ENCODE measurements around the gene SERPINF2.
"Not testable (repeated sequence)": the region's sequence is repeated elsewhere in the genome, so short reads cannot be mapped to it uniquely, and the experiment has no call there.

SERPINF2 gene

DNA sequence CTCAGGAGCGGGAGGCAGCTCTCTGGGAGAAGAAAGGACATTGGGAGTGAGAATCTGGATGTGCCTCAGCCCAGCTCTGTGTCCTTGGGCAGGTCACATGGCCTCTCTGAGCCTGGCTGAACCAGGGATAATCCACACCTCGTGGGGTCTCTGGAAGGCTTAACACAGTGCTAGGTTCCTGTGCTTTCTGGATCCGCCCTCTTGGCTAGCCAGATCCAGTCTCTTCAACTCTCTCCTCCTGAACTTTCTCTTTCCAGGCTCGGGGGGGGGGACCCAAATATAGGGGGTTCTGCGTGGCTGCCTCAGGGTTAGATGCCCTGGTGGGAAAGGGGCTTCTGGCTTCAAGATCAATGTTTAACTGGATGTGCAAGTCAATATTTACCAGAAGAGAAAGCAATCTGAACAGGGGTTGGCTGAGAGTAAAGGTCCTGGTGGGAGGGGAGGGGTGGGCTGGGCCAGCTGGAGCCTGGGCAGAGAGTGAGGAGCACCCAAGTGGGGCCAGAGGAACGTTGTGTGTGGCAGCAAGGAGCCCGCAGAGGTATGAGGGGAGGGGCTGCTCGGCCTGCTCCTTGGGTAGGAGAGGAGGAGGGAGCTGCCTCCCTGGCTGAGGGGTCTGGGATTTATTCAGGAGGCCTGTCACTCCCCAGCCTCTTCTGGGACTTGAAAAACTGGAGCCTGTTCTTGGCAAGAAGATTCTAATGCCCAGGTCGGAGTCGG, at the start of gene SERPINF2:
TSS of gene SERPINF2 (plus strand) at position 501 of the 717 bp plus-strand sequence. CDS start 2,125 bp downstream, outside the sequence.
- DNase-seq (ENCODE audit: low spot score) = no peak

DNA sequence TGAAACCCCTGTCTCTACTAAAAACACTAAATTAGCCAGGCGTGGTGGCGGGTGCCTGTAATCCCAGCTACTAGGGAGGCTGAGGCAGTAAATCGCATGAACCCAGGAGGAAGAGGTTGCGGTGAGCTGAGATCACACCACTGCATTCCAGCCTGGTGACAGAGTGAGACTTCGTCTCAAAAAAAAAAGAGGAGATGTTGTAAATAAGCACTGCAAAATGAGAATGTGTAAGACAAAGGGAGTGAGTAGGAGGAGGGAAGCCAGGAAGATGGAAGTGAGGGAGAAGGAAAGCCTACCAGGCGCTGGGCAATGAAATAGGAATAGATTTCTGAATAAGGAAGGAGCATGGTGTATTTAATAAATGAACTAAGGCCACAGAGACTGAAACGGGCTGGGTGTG, 49.3 kb upstream of the SERPINF2 start:
- DNase-seq (ENCODE audit: low spot score) = no peak

DNA sequence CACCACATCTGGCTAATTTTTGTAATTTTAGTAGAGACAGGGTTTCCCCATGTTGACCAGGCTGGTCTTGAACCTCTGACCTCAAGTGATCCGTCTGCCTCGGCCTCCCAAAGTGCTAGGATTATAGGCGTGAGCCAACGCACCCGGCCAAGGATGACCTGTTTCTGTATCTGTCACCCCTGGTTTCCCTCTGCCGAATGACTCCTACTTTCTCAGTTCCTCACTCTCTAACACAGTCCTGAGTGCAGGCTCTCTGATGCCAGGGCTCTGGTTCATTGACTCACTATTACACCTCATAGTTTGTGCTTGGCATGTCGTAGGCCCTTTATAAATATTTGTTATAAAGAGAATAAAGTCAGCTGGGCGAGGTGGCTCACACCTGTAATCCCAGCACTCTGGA, 47.3 kb upstream of the SERPINF2 start:
- no peak for DNase-seq (ENCODE audit: low spot score)

DNA sequence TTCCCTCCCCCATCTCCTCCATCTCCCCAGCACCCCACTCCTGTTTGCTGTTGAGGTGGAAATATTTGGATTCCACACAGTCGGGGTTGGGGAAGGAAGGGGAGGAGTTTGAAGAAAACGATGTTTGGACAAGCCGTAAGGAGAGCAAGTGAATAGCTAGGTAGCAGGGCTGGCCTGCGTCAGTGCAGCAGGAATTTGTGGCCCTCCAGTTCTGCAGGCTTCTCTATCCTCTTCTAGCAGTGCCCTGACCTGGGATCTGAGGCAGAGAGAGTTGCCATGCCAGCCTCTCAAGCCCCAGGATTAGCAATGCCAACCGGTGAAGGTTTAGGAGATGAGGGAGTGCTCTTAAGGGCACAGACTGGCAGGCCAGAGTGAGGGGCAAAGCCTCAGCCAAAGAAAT, 45.0 kb upstream of the SERPINF2 start:
- no peak for DNase-seq (ENCODE audit: low spot score)

DNA sequence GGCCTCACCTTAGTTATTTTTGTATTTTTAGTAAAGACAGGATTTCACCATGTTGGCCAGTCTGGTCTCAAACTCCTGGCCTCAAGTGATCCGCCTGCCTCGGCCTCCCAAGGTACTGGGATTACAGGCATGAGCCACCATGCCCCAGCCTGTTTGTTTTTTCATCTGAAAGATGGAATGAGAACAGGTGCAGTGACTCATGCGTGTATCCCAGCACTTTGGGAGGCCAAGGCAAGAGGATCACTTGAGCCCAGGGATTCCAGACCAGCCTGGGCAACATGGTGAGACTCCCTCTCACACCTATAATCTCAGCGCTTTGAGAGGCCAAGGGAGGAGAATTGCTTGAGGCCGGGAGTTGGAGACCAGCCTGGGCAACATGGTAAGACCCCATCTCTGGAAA, 42.8 kb upstream of the SERPINF2 start:
- not testable (repeated sequence) for DNase-seq (ENCODE audit: low spot score)

DNA sequence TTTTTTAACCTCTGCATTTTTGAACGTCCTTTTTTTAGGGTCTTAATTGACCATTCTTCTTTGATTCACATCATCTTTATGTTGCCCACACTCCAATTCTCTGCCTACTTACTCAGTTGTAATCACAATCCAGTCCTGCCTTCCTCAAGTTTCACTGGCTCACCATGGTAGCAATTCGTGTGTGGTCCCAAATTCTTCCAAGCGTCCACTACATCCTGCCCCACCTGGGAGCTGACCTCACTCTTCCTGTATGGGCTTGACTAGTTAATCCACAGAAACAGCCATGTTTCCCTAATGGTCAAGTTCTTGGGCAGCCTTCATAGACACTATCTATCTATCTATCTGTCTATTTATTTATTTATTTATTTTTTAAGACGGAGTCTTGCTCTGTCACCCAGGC, 39.6 kb upstream of the SERPINF2 start:
- no peak for DNase-seq (ENCODE audit: low spot score)

DNA sequence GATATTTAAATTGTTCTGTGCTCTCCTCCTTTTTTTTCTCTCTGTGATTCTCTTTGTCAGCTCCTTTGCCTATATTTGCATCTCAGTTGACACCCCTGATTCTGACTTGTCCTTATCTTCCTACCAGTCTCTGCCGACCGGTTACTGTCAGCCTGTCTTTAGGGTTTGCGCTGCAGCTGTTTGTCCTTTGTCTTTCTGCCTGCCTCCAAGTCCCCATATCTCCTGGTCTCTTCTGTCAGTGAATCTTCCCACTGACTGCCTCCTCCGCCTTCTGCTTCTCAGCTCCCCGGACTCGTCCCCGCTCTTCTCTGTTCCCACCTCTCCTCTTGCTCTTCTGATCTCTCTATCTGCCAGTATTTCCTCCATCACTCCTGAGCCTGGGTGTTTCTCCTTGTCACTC, 37.7 kb upstream of the SERPINF2 start:
- no peak for DNase-seq (ENCODE audit: low spot score)

DNA sequence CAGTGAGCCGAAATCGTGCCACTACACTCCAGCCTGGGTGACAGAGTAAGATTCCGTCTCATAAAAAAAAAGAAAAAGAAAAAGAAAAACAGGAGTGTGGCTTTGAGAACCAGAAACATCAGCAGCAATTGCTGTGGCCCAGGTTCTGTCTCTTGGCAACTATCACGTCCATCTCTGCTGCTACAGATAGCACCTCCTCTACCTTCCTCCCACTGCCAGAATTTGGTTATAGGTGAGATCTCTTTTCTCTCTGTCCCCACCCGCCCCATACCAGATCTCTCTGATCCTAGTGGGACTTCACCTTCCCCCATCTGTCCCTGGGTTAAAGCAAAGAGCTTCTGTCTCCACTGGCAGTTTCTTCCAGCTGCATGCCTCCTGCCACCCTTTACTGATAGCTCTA, 35.6 kb upstream of the SERPINF2 start:
- DNase-seq (ENCODE audit: low spot score) = no peak

DNA sequence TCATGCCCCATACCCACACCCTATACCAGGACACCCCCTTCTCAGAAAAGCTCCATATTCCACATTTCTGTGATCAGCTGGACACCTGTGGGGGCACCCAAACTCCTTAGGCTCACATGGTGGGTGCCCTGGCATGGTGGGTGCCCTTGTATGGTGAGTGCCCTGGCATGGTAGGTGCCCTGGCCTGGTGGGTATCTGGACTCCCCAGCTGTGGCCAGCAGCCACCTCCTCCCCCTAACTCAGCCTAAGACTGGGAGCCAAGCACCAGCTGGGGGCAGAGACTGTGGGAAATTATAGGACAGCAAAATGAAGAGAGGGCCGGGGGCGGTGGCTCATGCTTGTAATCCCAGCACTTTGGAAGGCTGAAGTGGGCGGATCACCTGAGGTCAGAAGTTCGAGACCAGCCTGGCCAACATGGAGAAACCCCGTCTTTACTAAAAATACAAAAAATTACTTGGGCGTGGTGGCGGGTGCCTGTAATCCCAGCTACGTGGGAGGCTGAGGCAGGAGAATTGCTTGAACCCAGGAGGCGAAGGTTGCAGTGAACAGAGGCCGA, 33.8 kb upstream of the SERPINF2 start:
- not testable (repeated sequence) for DNase-seq (ENCODE audit: low spot score)

DNA sequence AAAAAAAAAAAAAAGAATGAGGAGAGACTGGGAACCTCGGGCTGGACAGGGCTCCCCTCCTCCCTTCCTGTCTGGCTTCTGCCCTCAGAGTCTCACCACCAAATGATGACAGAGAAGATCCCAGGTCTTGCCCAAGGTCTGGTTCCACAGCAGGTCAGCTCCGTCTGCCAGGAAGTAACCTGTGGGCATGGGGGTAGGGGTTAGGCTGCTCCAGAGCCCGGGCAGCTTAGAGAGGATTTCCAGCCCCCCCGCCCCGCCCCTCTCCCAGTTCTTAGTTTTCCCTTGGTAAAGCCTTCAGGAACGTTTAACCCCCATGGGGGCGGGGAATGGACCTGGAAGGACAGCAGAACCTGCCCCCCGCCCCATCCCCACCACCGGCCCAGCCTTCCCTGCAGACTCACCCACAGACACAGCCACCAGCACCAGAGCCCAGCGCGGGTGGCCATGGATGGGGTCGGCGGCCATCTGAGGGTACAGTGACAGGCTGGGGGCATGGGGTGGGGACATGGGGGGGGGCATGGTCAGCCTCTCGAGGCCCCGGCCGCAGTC, 33.2 kb upstream of the SERPINF2 start:
- no peak for DNase-seq (ENCODE audit: low spot score)

DNA sequence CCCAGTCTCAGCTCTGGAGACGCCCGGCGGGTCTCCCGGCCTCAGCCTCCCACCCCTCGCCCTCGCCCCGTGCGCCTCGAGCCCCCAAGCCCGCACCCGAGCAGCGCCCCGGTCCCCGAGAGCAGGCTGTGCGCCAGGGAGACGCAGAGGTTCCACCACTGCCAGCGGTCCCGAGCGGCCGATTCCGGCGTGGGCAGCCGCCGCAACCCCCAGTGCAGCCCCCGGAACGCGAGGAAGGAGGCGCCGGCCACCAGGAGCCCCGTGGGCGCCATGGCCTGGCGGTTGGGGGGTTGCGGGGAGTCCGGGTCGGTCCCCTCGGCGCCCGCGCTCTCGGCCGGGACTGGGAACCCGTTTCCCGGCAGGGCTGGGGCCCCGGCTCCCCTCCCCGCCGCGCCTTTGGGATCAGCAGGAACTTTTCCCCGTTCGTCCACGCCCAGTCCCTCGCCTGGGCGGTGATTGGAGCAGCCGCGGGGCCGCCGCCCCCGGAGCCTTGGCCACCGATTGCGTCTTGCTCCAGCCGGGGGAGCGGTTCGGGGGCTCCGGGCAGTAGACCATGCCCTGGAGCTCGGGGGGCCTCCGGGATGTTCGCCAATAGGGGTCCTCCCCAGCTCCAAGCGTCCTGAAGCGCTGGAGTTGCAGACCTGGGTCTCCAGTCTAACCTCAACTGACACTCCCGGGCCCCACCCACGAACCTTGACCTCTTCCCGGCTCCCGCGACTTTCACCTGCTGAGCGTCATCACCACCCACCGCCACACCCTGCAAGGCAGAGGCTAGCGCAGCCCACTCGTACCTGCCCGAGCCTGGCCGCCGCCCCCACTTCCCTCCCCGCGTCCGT, 32.5 kb upstream of the SERPINF2 start, which contains the start of gene TLCD2:
TSS of gene TLCD2 (minus strand) at position 407 of the 836 bp plus-strand sequence. CDS start at position 272, 135 bp downstream.
- peak; percentile 83 for DNase-seq (ENCODE audit: low spot score)

DNA sequence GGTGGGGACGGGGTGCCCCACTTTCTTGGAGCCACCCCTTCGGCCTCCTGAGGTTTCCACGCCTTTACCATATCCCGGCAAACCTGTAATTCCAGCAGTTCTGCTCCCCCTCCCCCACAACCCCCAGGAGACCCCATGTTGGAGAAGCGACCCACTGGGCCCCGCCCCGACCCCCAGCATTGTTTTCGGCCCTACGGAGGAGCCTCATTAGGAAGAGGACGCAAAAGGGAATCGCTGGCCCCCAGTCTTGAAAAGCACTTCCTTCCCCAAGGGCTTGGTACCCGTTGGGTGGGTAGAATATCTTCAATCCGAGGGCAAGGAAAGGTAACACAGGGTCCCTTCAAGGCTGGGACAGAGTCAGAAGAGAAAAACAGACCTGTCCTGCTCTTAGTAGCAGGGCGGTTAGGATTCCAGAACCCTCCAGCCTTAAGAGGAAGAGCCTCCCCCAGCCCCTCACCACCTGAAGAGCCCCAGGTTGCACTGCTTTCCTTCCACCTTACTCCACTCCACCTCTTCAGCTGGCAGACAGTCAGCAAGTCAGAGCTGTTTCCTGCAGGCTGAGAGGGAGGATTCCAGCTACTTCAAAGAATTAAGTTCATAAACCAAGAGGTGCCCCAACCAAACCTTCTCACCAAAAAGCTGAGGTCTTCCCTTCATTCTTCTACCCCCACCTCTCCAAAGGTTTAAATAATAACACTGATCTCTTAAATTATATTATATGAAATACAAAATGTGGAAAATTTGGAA, 31.7 kb upstream of the SERPINF2 start:
- DNase-seq (ENCODE audit: low spot score) = no peak

DNA sequence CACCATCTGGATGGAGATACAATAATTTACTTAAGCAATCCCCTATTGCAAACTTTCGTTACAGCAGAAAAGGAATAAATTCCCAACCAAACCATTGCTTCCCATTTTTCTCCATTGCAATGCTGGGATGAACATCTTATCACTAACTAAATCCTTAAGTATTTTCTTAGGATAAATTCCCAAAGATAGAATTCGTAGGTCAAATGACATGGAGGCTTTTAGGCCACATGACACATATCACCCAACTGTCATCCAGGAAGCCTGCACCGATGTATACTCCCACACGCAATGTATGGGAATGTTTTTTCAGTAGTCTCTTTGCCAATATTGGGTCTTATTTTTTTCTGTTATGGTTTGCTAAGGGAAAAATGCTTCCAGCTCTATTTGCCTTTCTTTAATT, 30.9 kb upstream of the SERPINF2 start:
- DNase-seq (ENCODE audit: low spot score) = no peak

DNA sequence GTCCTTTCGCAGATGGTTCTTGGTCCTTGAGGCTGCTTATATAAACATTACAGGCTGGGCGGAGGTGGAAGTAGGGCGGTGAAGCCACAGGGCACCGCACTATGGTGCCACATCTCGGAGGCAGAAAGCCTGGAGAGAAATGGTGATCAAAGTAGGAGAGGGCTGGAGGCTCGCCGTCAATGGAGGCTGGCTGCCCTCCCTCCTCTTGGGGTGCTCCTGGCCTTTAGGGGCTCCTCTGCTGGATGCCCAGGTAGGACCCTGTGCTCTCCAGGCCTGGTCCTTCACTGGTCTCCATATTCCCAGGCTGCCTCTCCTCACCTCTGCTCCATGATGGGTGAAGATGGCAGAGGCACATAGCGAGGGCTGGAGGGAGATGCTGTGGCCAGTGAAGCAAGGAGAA, 30.4 kb upstream of the SERPINF2 start:
- no peak for DNase-seq (ENCODE audit: low spot score)

DNA sequence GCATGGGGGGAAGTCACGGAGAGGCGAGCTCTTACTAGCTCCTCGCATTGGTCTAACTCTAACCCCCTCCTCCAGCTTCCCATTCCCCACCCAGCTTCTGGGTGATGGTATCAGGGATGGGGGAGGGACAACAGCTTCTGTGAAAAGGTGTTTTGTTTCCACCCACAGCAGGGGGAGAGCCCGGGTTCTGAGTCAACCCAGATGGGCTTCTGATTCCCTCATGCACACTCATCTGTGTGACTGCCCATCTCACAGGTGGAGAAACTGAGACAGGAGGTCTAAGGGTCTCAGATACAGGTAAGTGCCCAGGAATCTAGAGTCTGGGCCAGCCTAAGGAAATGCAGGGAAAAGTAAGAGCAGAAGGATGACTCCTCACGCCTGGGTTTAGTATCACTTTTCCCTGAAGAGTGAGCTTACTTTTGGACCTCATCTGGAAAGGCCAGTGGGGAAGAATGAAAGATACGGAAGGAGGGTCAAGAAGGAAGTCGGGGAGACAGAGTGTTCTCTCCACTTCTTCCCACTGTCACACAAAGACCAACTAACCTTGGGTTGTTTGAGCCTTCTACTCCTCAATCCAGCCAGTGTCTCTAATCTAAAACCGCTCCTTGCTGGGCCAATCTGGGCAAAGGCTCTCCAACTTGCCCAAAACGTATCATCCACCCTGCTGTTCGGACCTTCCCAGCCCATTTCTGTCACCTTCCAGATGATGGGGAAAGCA, 29.4 kb upstream of the SERPINF2 start:
- no peak for DNase-seq (ENCODE audit: low spot score)

DNA sequence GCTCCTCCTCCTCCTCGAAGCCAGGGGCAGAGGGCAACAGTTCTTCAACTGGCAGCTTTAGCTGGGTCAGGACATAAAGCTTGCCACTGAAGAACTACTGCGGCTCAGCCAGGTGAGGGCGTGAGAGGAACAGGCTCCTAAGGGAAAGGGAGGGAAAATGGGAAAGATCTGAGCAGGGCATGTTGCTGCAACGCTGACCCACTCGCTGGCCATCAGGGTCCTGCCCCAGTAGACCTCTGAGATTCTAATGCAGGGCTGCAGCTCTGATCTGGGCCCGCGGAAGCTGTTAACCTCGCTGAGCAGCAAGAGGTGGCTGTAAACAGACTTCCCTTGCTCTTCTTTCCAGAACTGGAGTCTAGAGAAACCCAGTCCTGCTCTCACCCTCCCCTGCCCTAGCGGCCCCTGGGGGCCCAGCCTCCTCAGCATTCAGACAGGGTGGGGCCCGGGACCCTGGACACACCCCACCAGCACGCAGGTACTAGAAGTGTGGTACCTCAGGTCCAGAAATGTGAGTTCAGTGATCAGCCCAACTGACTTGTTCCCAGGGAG, 28.7 kb upstream of the SERPINF2 start:
- peak; percentile 65 for DNase-seq (ENCODE audit: low spot score)

DNA sequence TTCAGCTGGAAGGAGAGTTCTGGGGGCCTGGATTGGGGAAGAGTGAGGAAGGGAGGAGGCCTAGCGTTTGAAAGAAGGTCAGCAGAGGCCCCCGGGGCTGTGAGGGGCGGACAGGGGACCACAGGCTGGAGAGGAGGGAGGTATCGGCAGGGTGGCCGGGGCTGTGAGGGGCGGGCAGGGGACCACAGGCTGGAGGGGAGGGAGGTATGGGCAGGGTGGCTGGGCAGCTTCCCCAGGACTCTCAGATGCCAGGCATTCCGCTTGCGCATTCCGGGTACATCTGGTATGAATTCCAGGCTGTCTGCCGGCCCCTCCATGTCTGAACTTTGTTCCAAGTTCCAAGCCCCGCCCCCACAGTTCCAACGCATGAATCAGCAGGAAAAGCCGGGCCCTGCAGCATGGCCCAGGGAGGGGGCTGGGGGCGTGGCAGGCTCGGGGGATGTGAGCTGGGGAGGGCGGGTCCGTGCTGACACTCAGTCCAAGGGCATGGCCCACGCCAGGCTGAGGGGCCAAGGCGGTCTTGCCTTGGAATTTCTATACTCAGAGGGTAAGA, 28.2 kb upstream of the SERPINF2 start:
- peak; percentile 98 for DNase-seq (ENCODE audit: low spot score)

DNA sequence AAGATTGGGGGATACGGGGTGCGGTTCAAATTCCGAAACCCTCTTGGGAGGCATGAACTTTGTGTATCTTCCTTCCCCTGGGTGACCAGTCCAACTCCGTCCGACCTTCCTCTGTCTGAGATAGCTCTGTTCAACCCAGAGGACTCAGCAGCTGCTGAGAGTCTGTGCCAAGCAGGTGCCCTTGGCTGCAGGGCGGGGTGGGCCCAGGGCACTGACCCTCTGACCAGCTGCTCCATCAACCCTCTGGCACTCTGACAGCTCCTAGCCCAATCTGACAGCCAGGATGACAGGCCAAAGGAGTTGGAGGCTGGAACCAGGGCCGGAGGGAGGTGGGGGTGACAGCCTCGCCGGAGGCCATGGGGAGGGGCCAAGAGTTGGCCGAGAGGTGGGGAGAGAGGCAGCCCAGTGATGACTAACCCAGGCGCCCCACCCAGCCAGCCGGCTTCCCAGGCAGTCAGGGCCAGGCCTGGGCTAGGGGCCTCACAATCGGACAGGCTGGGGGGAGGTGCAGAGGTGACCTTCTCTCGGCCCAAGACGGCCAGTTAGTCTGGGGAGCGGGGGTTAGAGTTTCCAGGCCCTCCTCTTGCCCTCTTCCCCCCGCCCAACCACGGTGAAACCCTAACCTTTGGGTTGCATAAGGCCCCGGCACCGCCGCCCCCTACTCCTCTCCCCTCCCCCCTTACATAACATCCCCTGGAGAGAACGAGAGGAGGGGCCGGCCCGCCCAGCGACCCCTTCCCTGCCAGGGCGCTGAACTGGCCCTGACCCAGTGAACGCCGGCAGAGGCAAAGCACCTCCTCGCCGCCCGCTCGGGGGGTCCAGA, 27.5 kb upstream of the SERPINF2 start:
- DNase-seq (ENCODE audit: low spot score) = peak; percentile 92

DNA sequence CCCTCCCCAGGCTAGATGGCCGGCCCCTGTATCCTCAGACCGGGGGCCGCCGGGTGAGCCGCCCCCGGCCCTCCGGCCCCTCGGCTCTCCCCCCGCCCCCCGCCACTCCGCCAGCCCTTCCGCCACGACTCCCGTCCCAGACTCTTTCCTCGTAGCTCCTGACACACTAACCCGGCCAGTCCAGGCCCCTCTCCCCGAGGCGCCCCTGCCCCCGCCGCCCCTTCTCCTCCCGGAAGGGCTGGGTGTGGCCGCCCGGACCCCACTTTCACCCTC, 26.9 kb upstream of the SERPINF2 start:
- no peak for DNase-seq (ENCODE audit: low spot score)

Data from left forelimb (tissue), 1 donor.